ENCODE measurements around the gene RECQL.

GRCh38 chr12:21542403-21542802 is 41.0 kb upstream of the RECQL start:
- no peak for TF ChIP-seq EP300 (IDR thresholded peaks at IDR 0.05)
- TF ChIP-seq CTCF (IDR thresholded peaks at IDR 0.05), result no peak

Measured in tibial nerve (tissue), 4 donors.